IMR-90 (cell line): ENCODE data around the gene PCGF3. TPM values are rescaled to one million over a fixed set of nuclear protein-coding genes. Genes with fewer than 3 reads are reported as not detected.

Source experiments
- ATAC-seq: fragments of 200-7000 bp; cut with Tn5 transposase; 2 replicates; pipeline ENCODE4 v1.9.1; 2020; ENCODE audit warnings: low read depth, mild to moderate bottlenecking, moderate library complexity
- BruUV-seq: library from RNA; stranded (reverse); fragments of 400-500 nt; replicated peaks from 2 replicates; lab custom pipeline; 2021; lab: Mats Ljungman, UMichigan
- CTCF ChIA-PET: fragments of 300-600 bp; formaldehyde crosslinking; extraction: SDS; loops from one replicate; lab custom pipeline; 2021; ENCODE audit warnings: antibody characterized with exemption; lab: Yijun Ruan, JAX
- POLR2A ChIA-PET: fragments of 300-600 bp; sonication (Branson Sonifier 250); formaldehyde crosslinking; loops from one replicate; lab custom pipeline; 2022; ENCODE audit warnings: antibody characterized with exemption; ENCODE audit not compliant: unreplicated experiment; lab: Charles Lee
- DNase-seq: peaks from one replicate; pipeline ENCODE4 v3.0.0; 2013
- H2AFZ ChIP-seq: replicated peaks from 2 replicates; pipeline ENCODE3; 2013; ENCODE audit warnings: low read length, mild to moderate bottlenecking; ENCODE audit not compliant: poor library complexity
- H2AK5ac ChIP-seq: 2 replicates; pipeline ENCODE4 v1.6.1; 2013; ENCODE audit warnings: low read depth, low read length, inconsistent platforms
- H2AK9ac ChIP-seq: replicated peaks from 2 replicates; pipeline ENCODE3; 2013; ENCODE audit warnings: mild to moderate bottlenecking, low read depth, low read length, moderate library complexity; ENCODE audit not compliant: poor library complexity
- H2BK120ac ChIP-seq: 2 replicates; pipeline ENCODE4 v1.6.1; 2013; ENCODE audit warnings: low read depth, low read length, inconsistent platforms
- H2BK15ac ChIP-seq: 3 replicates; pipeline ENCODE4 v1.6.1; 2013; ENCODE audit warnings: low read depth, low read length, inconsistent platforms
- H2BK20ac ChIP-seq: 2 replicates; pipeline ENCODE4 v1.6.1; 2013; ENCODE audit warnings: low read depth, mild to moderate bottlenecking, inconsistent platforms, low read length, moderate library complexity
- H2BK5ac ChIP-seq: 2 replicates; pipeline ENCODE4 v1.6.1; 2013; ENCODE audit warnings: mild to moderate bottlenecking, low read depth, low read length, inconsistent platforms; ENCODE audit not compliant: poor library complexity, severe bottlenecking
- H3K14ac ChIP-seq: replicated peaks from 2 replicates; pipeline ENCODE4 v1.6.1; 2013; ENCODE audit warnings: low read depth, low read length, inconsistent platforms
- H3K18ac ChIP-seq: 2 replicates; pipeline ENCODE4 v1.6.1; 2013; ENCODE audit warnings: low read depth, low read length, control low read depth
- H3K23ac ChIP-seq: 2 replicates; pipeline ENCODE4 v1.6.1; 2013; ENCODE audit warnings: low read depth, low read length, inconsistent platforms
- H3K27ac ChIP-seq: 2 replicates; pipeline ENCODE4 v1.5.1; 2013; ENCODE audit warnings: mild to moderate bottlenecking, control low read depth, low read length; ENCODE audit not compliant: insufficient read depth
- H3K27me3 ChIP-seq: 2 replicates; pipeline ENCODE4 v1.6.1; 2013; ENCODE audit warnings: low read length; ENCODE audit not compliant: control insufficient read depth, insufficient read depth
- H3K36me3 ChIP-seq: 2 replicates; pipeline ENCODE4 v1.6.1; 2013; ENCODE audit warnings: low read length, mixed read lengths; ENCODE audit not compliant: control insufficient read depth, insufficient read depth
- H3K4ac ChIP-seq: 2 replicates; pipeline ENCODE4 v1.6.1; 2013; ENCODE audit warnings: low read depth, low read length, inconsistent platforms
- H3K4me1 ChIP-seq: 2 replicates; pipeline ENCODE4 v1.6.1; 2013; ENCODE audit warnings: low read length, mixed read lengths; ENCODE audit not compliant: control insufficient read depth, insufficient read depth
- H3K4me2 ChIP-seq: 2 replicates; pipeline ENCODE4 v1.6.1; 2013; ENCODE audit warnings: low read depth, mild to moderate bottlenecking, control low read depth, low read length, moderate library complexity
- H3K4me3 ChIP-seq: 2 replicates; pipeline ENCODE4 v1.5.1; 2013; ENCODE audit warnings: low read depth, mild to moderate bottlenecking, control low read depth, low read length, moderate library complexity; ENCODE audit not compliant: insufficient read depth
- H3K56ac ChIP-seq: 2 replicates; pipeline ENCODE4 v1.6.1; 2013; ENCODE audit warnings: low read length, inconsistent platforms; ENCODE audit not compliant: insufficient read depth; ENCODE audit errors: extremely low read depth
- H3K79me1 ChIP-seq, 2 experiments: 2 replicates each; pipeline ENCODE4 v1.6.1; 2013; ENCODE audit warnings: low read length in 2 of 2, inconsistent platforms in 1 of 2, low read depth in 1 of 2
- H3K9ac ChIP-seq: 2 replicates; pipeline ENCODE4 v1.6.1; 2013; ENCODE audit warnings: low read depth, low read length, control low read depth
- H3K9me1 ChIP-seq: 2 replicates; pipeline ENCODE4 v1.6.1; 2013; ENCODE audit warnings: low read length, inconsistent platforms; ENCODE audit not compliant: insufficient read depth
- H3K9me3 ChIP-seq: 2 replicates; pipeline ENCODE4 v1.6.1; 2013; ENCODE audit warnings: low read length; ENCODE audit not compliant: control insufficient read depth, insufficient read depth
- H4K20me1 ChIP-seq: 2 replicates; pipeline ENCODE4 v1.6.1; 2013; ENCODE audit warnings: low read length, inconsistent platforms; ENCODE audit not compliant: insufficient read depth
- H4K5ac ChIP-seq: 2 replicates; pipeline ENCODE4 v1.6.1; 2013; ENCODE audit warnings: mild to moderate bottlenecking, low read depth, low read length, control low read depth
- H4K8ac ChIP-seq, 2 experiments: 2 replicates each; pipeline ENCODE4 v1.6.1; 2013; ENCODE audit warnings: low read depth in 2 of 2, low read length in 2 of 2, control low read depth in 1 of 2, inconsistent platforms in 1 of 2
- H4K91ac ChIP-seq: 2 replicates; pipeline ENCODE4 v1.6.1; 2013; ENCODE audit warnings: low read depth, low read length, inconsistent platforms; ENCODE audit not compliant: insufficient read depth
- BHLHE40 ChIP-seq: fragments of 150-350 bp; IDR thresholded peaks from 2 replicates; pipeline ENCODE4 v1.6.1; 2016; ENCODE audit warnings: mild to moderate bottlenecking, low read depth, low read length
- CEBPB ChIP-seq: IDR thresholded peaks from 2 replicates; pipeline ENCODE4 v1.6.1; 2012; ENCODE audit warnings: low read depth, low read length, improper control_type of control experiment
- CHD1 ChIP-seq: IDR thresholded peaks from 2 replicates; pipeline ENCODE4 v1.6.1; 2012; ENCODE audit warnings: low read depth, low read length, improper control_type of control experiment
- ELK1 ChIP-seq: fragments of 150-350 bp; IDR thresholded peaks from 2 replicates; pipeline ENCODE4 v1.6.1; 2016; ENCODE audit warnings: low read depth, mild to moderate bottlenecking, low read length, moderate library complexity, borderline replicate concordance
- FOS ChIP-seq: fragments of 150-350 bp; IDR thresholded peaks from 2 replicates; pipeline ENCODE4 v1.6.1; 2016; ENCODE audit warnings: low read depth, low read length
- MAFK ChIP-seq: IDR thresholded peaks from 2 replicates; pipeline ENCODE4 v1.6.1; 2012; ENCODE audit warnings: low read depth, low read length, improper control_type of control experiment
- MAZ ChIP-seq: IDR thresholded peaks from 2 replicates; pipeline ENCODE4 v1.6.1; 2012; ENCODE audit warnings: low read depth, mild to moderate bottlenecking, low read length, improper control_type of control experiment, moderate library complexity, borderline replicate concordance
- MXI1 ChIP-seq: IDR thresholded peaks from 2 replicates; pipeline ENCODE4 v1.6.1; 2012; ENCODE audit warnings: low read depth, mild to moderate bottlenecking, low read length, moderate library complexity, borderline replicate concordance
- NFE2L2 ChIP-seq: fragments of 150-350 bp; IDR thresholded peaks from 2 replicates; pipeline ENCODE4 v1.6.1; 2016; ENCODE audit warnings: low read depth, mild to moderate bottlenecking, low read length
- POLR2A ChIP-seq: IDR thresholded peaks from 2 replicates; pipeline ENCODE4 v1.6.1; 2012; ENCODE audit warnings: mild to moderate bottlenecking, low read depth, low read length
- RAD21 ChIP-seq: IDR thresholded peaks from 2 replicates; pipeline ENCODE4 v1.6.1; 2012; ENCODE audit warnings: low read length, improper control_type of control experiment
- RCOR1 ChIP-seq: IDR thresholded peaks from 2 replicates; pipeline ENCODE4 v1.6.1; 2012; ENCODE audit warnings: mild to moderate bottlenecking, low read length, improper control_type of control experiment; ENCODE audit not compliant: insufficient replicate concordance
- RFX5 ChIP-seq: IDR thresholded peaks from 2 replicates; pipeline ENCODE4 v1.8.0; 2012; ENCODE audit warnings: low read depth, mild to moderate bottlenecking, low read length, moderate library complexity
- SMC3 ChIP-seq: fragments of 150-350 bp; IDR thresholded peaks from 2 replicates; pipeline ENCODE4 v1.6.1; 2016; ENCODE audit warnings: low read depth, mild to moderate bottlenecking, antibody characterized with exemption, low read length, moderate library complexity
- WGBS, 2 experiments: methylation state at CpG; one replicate each; pipeline versions ENCODE4 v1.1.5 to v1.1.7; 2013; ENCODE audit warnings: missing lambda C conversion rate in 2 of 2; ENCODE audit not compliant: insufficient read length in 1 of 2; ENCODE audit errors: extremely low coverage in 2 of 2; 5-methylcytosine and 5-hydroxymethylcytosine counted together
- dilution Hi-C: fragments of 300-500 bp; cut with HindIII; formaldehyde crosslinking; loops from one replicate; pipeline ENCODE4 v1.14.3; 2018; ENCODE audit warnings: low sequenced_read_pairs; ENCODE audit not compliant: unreplicated experiment
- in situ Hi-C: fragments of 300-500 bp; cut with MboI; formaldehyde crosslinking; loops from 3 replicates; pipeline ENCODE4 v1.14.3; 2019; ENCODE audit warnings: low sequenced_read_pairs, inconsistent platforms, mixed read lengths
- intact Hi-C: fragments of 100-400 bp; cut with micrococcal nuclease; formaldehyde crosslinking; loops from 2 replicates; pipeline ENCODE4 v1.10.0; 2022
- polyA plus RNA-seq, 3 experiments: library from polyadenylated mRNA; depleted of rRNA; stranded (reverse); fragments of >200 nt; gene quantifications; 2 replicates each; pipeline ENCODE4 v1.2.3, GENCODE V29; 2012; ENCODE audit warnings: low replicate concordance in 1 of 3
- total RNA-seq: library from RNA; depleted of rRNA; stranded (reverse); fragments of >200 nt; gene quantifications from 2 replicates; pipeline ENCODE4 v1.2.3, GENCODE V29; 2012
- TF ChIP-seq, protein P1 (sequence below): conservative IDR thresholded peaks from 2 replicates; pipeline ENCODE4 v1.5.1; 2012; ENCODE audit warnings: mild to moderate bottlenecking, low read depth, low read length, improper control_type of control experiment
- TF ChIP-seq, protein P2 (sequence below): fragments of 150-350 bp; IDR thresholded peaks from 2 replicates; pipeline ENCODE4 v1.6.1; 2017; ENCODE audit warnings: mild to moderate bottlenecking, antibody characterized with exemption, low read length, low read depth

The PCGF3 gene
- total and polyA plus RNA-seq, 2 of the 4 experiments (the other 2 are of a cell fraction) = 40.0 to 55.3 TPM

- Histone ChIP-seq H3K9ac (no peak overlapping the region), H3K23ac (no peak overlapping the region), H3K27ac (no peak overlapping the region), H4K91ac (no peak overlapping the region), H4K5ac (no peak overlapping the region), H2BK20ac (no peak overlapping the region), H3K27me3 (peaks cover 4% of the 10 kb centered on the region; the same call in 1 of the 2 replicates), H3K4ac (no peak overlapping the region), H3K18ac (no peak overlapping the region), H4K8ac (no peak overlapping the region), H2BK5ac (no peak overlapping the region), H2BK15ac (no peak overlapping the region), H2BK120ac (no peak overlapping the region), H3K4me1 (no peaks in the 10 kb centered on the region), H3K4me3 (no peak overlapping the region), H3K56ac (no peak overlapping the region), H3K9me1 (0 out of 2 replicates have a peak, but pooled peaks cover 3% of the 10 kb centered on the region), H2AK9ac (no peak overlapping the region), H2AK5ac (no peak overlapping the region), H3K14ac (no peak overlapping the region), H3K9me3 (no peaks in the 10 kb centered on the region; the same call in 1 of the 2 replicates), H3K79me1 (no peaks in the 10 kb centered on the region), H4K20me1 (no peaks in the 10 kb centered on the region), H2AFZ (no peak overlapping the region), H3K4me2 (no peak overlapping the region), H3K36me3 (peaks cover 5% of the 10 kb centered on the region; the same call in 1 of the 2 replicates)
- no peak; the same call in 1 of the 2 replicates for ATAC-seq
- DNase-seq = no peak
- 83% methylated on average over 1 of the region's 22 CpGs; no CpG with 5 or more reads in 1 of the 2 experiments for WGBS, 2 experiments
- POLR2A ChIA-PET = no interaction called here
- TF ChIP-seq RAD21 = no peak
- TF ChIP-seq, protein P1, sequence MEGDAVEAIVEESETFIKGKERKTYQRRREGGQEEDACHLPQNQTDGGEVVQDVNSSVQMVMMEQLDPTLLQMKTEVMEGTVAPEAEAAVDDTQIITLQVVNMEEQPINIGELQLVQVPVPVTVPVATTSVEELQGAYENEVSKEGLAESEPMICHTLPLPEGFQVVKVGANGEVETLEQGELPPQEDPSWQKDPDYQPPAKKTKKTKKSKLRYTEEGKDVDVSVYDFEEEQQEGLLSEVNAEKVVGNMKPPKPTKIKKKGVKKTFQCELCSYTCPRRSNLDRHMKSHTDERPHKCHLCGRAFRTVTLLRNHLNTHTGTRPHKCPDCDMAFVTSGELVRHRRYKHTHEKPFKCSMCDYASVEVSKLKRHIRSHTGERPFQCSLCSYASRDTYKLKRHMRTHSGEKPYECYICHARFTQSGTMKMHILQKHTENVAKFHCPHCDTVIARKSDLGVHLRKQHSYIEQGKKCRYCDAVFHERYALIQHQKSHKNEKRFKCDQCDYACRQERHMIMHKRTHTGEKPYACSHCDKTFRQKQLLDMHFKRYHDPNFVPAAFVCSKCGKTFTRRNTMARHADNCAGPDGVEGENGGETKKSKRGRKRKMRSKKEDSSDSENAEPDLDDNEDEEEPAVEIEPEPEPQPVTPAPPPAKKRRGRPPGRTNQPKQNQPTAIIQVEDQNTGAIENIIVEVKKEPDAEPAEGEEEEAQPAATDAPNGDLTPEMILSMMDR = no peak
- TF ChIP-seq FOS = no peak
- TF ChIP-seq SMC3 = no peak
- TF ChIP-seq CHD1 = no peak
- no peak for TF ChIP-seq MXI1
- no peak for TF ChIP-seq MAFK
- TF ChIP-seq POLR2A = no peak
- TF ChIP-seq, protein P2, sequence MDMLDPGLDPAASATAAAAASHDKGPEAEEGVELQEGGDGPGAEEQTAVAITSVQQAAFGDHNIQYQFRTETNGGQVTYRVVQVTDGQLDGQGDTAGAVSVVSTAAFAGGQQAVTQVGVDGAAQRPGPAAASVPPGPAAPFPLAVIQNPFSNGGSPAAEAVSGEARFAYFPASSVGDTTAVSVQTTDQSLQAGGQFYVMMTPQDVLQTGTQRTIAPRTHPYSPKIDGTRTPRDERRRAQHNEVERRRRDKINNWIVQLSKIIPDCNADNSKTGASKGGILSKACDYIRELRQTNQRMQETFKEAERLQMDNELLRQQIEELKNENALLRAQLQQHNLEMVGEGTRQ = no peak
- TF ChIP-seq BHLHE40 = no peak
- TF ChIP-seq ELK1 = no peak
- TF ChIP-seq MAZ = no peak
- no peak for TF ChIP-seq NFE2L2
- no peak for TF ChIP-seq RFX5
- TF ChIP-seq CEBPB = no peak
- TF ChIP-seq RCOR1 = no peak
- in situ Hi-C loops (no loop called here), dilution Hi-C loops (no loop called here), intact Hi-C loops (no loop called here)
- CTCF ChIA-PET = no interaction called here
- BruUV-seq = no TSS peak
These were observed 39.2 kb upstream of the PCGF3 start for GRCh38 chr4:666436-666810.
